ENCODE data around the gene ILF3. TPM values are rescaled to one million over a fixed set of nuclear protein-coding genes. Genes with fewer than 3 reads are reported as not detected.
A peak's percentile ranks its signal among the peaks of the same experiment; 100 is the strongest.

ILF3 gene
- polyA plus RNA-seq, 4 donors, result 227 to 357 (median 306) TPM

- no peak for DNase-seq (ENCODE audit: low read depth in 4 of 4, low spot score in 2 of 4)
These were observed 37.7 kb downstream of the ILF3 start for GRCh38 chr19:10691883-10692282.

- DNase-seq (ENCODE audit: low read depth in 4 of 4, low spot score in 2 of 4), result no peak
These were observed 38.6 kb downstream of the ILF3 start for GRCh38 chr19:10692673-10693264.

GRCh38 chr19:10694706-10695307 lies 40.7 kb downstream of the ILF3 start:
- no peak for DNase-seq (ENCODE audit: low read depth in 4 of 4, low spot score in 2 of 4)

GRCh38 chr19:10695401-10696398 lies 41.6 kb downstream of the ILF3 start:
- peak; percentile 63 to 90 (median 83) for DNase-seq (ENCODE audit: low read depth in 4 of 4, low spot score in 2 of 4)

- no peak for DNase-seq (ENCODE audit: low read depth in 4 of 4, low spot score in 2 of 4)
These were observed 45.6 kb downstream of the ILF3 start for GRCh38 chr19:10699650-10700335.

GRCh38 chr19:10701955-10702525 lies 47.9 kb downstream of the ILF3 start:
- DNase-seq (ENCODE audit: low read depth in 4 of 4, low spot score in 2 of 4), result no peak

- DNase-seq (ENCODE audit: low read depth in 4 of 4, low spot score in 2 of 4), result no peak
These were observed 52.8 kb downstream of the ILF3 start for GRCh38 chr19:10706990-10707389.

GRCh38 chr19:10707440-10707839 lies 53.3 kb downstream of the ILF3 start:
- DNase-seq (ENCODE audit: low read depth in 4 of 4, low spot score in 2 of 4), result no peak

- no peak for DNase-seq (ENCODE audit: low read depth in 4 of 4, low spot score in 2 of 4)
These were observed 54.1 kb downstream of the ILF3 start for GRCh38 chr19:10708291-10708690.

GRCh38 chr19:10712045-10712444 lies 57.9 kb downstream of the ILF3 start:
- no peak for DNase-seq (ENCODE audit: low read depth in 4 of 4, low spot score in 2 of 4)

- DNase-seq (ENCODE audit: low read depth in 4 of 4, low spot score in 2 of 4), result no peak
These were observed 58.6 kb downstream of the ILF3 start for GRCh38 chr19:10712754-10713153.

GRCh38 chr19:10713317-10713716 lies 59.2 kb downstream of the ILF3 start:
- DNase-seq (ENCODE audit: low read depth in 4 of 4, low spot score in 2 of 4), result no peak

- no peak for DNase-seq (ENCODE audit: low read depth in 4 of 4, low spot score in 2 of 4)
These were observed 62.9 kb downstream of the ILF3 start for GRCh38 chr19:10717054-10717355.

GRCh38 chr19:10717356-10718204 lies 63.4 kb downstream of the ILF3 start, which contains the start of gene DNM2:
Gene DNM2 (plus strand): TSS chr19:10718079. CDS start chr19:10718243, 164 bp downstream.
- peak; percentile 100 for DNase-seq (ENCODE audit: low read depth in 4 of 4, low spot score in 2 of 4)

- no peak for DNase-seq (ENCODE audit: low read depth in 4 of 4, low spot score in 2 of 4)
These were observed 64.4 kb downstream of the ILF3 start for GRCh38 chr19:10718205-10719196.

GRCh38 chr19:10719466-10719961 lies 65.4 kb downstream of the ILF3 start:
- DNase-seq (ENCODE audit: low read depth in 4 of 4, low spot score in 2 of 4), result no peak

GRCh38 chr19:10720607-10721125 lies 66.5 kb downstream of the ILF3 start:
- DNase-seq (ENCODE audit: low read depth in 4 of 4, low spot score in 2 of 4), result no peak

- DNase-seq (ENCODE audit: low read depth in 4 of 4, low spot score in 2 of 4), result no peak
These were observed 69.4 kb downstream of the ILF3 start for GRCh38 chr19:10723591-10723990.
